ENCODE measurements around the gene PTPRM. TPM values are rescaled to one million over a fixed set of nuclear protein-coding genes. Genes with fewer than 3 reads are reported as not detected.

The PTPRM gene
- total and polyA plus RNA-seq, 2 experiments from 2014 or later = 30.9 to 62.8 TPM

- 98% methylated on average over 8 of the region's 8 CpGs for WGBS, 2 experiments (ENCODE audit: low coverage in 1 of 2, low lambda C conversion rate in 2 of 2, missing lambda C conversion rate in 2 of 2)
Measured at GRCh38 chr18:8217051-8217564, 650.0 kb downstream of the PTPRM start.

GRCh38 chr18:8218197-8218596, 651.1 kb downstream of the PTPRM start:
- 97 to 98% methylated on average over 4 of the region's 4 CpGs for WGBS, 2 experiments (ENCODE audit: low coverage in 1 of 2, low lambda C conversion rate in 2 of 2, missing lambda C conversion rate in 2 of 2)
- H2AFZ ChIP-seq = no peak overlapping the region
- no peaks in the 10 kb centered on the region for H3K9me3 ChIP-seq (ENCODE audit: low read depth)
- no peak overlapping the region for H3K9ac ChIP-seq
- H4K20me1 ChIP-seq (ENCODE audit: insufficient read depth) = no peaks in the 10 kb centered on the region
- H3K4me3 ChIP-seq = no peak overlapping the region
- H3K36me3 ChIP-seq (ENCODE audit: low read depth) = no peaks in the 10 kb centered on the region
- H3K9me2 ChIP-seq (ENCODE audit: insufficient read depth) = no peaks in the 10 kb centered on the region
- in situ Hi-C loops (cut with MboI) = no loop called here
- no peak for DNase-seq
- no peaks in the 10 kb centered on the region for H3K79me2 ChIP-seq (ENCODE audit: insufficient read depth)
- no peaks in the 10 kb centered on the region for H3F3A ChIP-seq (ENCODE audit: insufficient read depth)
- no peaks in the 10 kb centered on the region; the same call in 1 of the 2 replicates for H3K4me1 ChIP-seq (ENCODE audit: insufficient read depth)
- TF ChIP-seq EZH2phosphoT487 (IDR thresholded peaks at IDR 0.05; ENCODE audit: insufficient read depth, low read depth) = no peak
- TF ChIP-seq EZH2 (IDR thresholded peaks at IDR 0.05; ENCODE audit: insufficient read depth, poor library complexity, severe bottlenecking) = no peak
- no peak overlapping the region for H3K4me2 ChIP-seq (ENCODE audit: unreplicated experiment)
- H3K27me3 ChIP-seq (replicated peaks; ENCODE audit: insufficient read depth) = no peaks in the 10 kb centered on the region
- no peak overlapping the region for H3K27ac ChIP-seq

More at GRCh38 chr18:8217051-8217564, 650.0 kb downstream of the PTPRM start:
- Histone ChIP-seq H3K9me3 (ENCODE audit: low read depth) (no peaks in the 10 kb centered on the region), H3K4me1 (ENCODE audit: insufficient read depth) (no peaks in the 10 kb centered on the region; the same call in 1 of the 2 replicates), H4K20me1 (ENCODE audit: insufficient read depth) (no peaks in the 10 kb centered on the region), H3K4me3 (no peak overlapping the region), H3K9ac (no peak overlapping the region), H3F3A (ENCODE audit: insufficient read depth) (no peaks in the 10 kb centered on the region), H3K27me3 (replicated peaks; ENCODE audit: insufficient read depth) (no peaks in the 10 kb centered on the region), H3K36me3 (ENCODE audit: low read depth) (no peaks in the 10 kb centered on the region), H3K4me2 (ENCODE audit: unreplicated experiment) (no peak overlapping the region), H2AFZ (no peak overlapping the region), H3K27ac (no peak overlapping the region), H3K9me2 (ENCODE audit: insufficient read depth) (no peaks in the 10 kb centered on the region), H3K79me2 (ENCODE audit: insufficient read depth) (no peaks in the 10 kb centered on the region)
- in situ Hi-C loops (cut with MboI) = no loop called here
- TF ChIP-seq EZH2 (IDR thresholded peaks at IDR 0.05; ENCODE audit: insufficient read depth, poor library complexity, severe bottlenecking) (no peak), EZH2phosphoT487 (IDR thresholded peaks at IDR 0.05; ENCODE audit: insufficient read depth, low read depth) (no peak)
- DNase-seq = no peak

- H3K9me2 ChIP-seq (ENCODE audit: insufficient read depth) = no peaks in the 10 kb centered on the region
- in situ Hi-C loops (cut with MboI) = no loop called here
- H3K27me3 ChIP-seq (replicated peaks; ENCODE audit: insufficient read depth) = no peaks in the 10 kb centered on the region
- no peaks in the 10 kb centered on the region for H4K20me1 ChIP-seq (ENCODE audit: insufficient read depth)
- H3K4me2 ChIP-seq (ENCODE audit: unreplicated experiment) = no peak overlapping the region
- no peaks in the 10 kb centered on the region; the same call in 1 of the 2 replicates for H3K4me1 ChIP-seq (ENCODE audit: insufficient read depth)
- no peaks in the 10 kb centered on the region for H3K36me3 ChIP-seq (ENCODE audit: low read depth)
- no peak for DNase-seq
- no peak overlapping the region for H3K4me3 ChIP-seq
- no peak overlapping the region for H2AFZ ChIP-seq
- no peaks in the 10 kb centered on the region for H3K9me3 ChIP-seq (ENCODE audit: low read depth)
- H3K27ac ChIP-seq = no peak overlapping the region
- H3F3A ChIP-seq (ENCODE audit: insufficient read depth) = no peaks in the 10 kb centered on the region
- TF ChIP-seq EZH2phosphoT487 (IDR thresholded peaks at IDR 0.05; ENCODE audit: insufficient read depth, low read depth) (no peak), EZH2 (IDR thresholded peaks at IDR 0.05; ENCODE audit: insufficient read depth, poor library complexity, severe bottlenecking) (no peak)
- WGBS, 2 experiments (ENCODE audit: low coverage in 1 of 2, low lambda C conversion rate in 2 of 2, missing lambda C conversion rate in 2 of 2) = 64% methylated on average over 3 of the region's 3 CpGs
- H3K9ac ChIP-seq = no peak overlapping the region
- H3K79me2 ChIP-seq (ENCODE audit: insufficient read depth) = no peaks in the 10 kb centered on the region
Measured at GRCh38 chr18:8221452-8221851, 654.3 kb downstream of the PTPRM start.

- Histone ChIP-seq H3K79me2 (ENCODE audit: insufficient read depth) (no peaks in the 10 kb centered on the region), H3K36me3 (ENCODE audit: low read depth) (no peaks in the 10 kb centered on the region), H3K4me1 (ENCODE audit: insufficient read depth) (no peaks in the 10 kb centered on the region; the same call in 1 of the 2 replicates), H3K9ac (no peak overlapping the region), H3K9me2 (ENCODE audit: insufficient read depth) (no peaks in the 10 kb centered on the region), H4K20me1 (ENCODE audit: insufficient read depth) (no peaks in the 10 kb centered on the region), H3K4me2 (ENCODE audit: unreplicated experiment) (no peak overlapping the region), H3K27me3 (replicated peaks; ENCODE audit: insufficient read depth) (no peaks in the 10 kb centered on the region), H3K9me3 (ENCODE audit: low read depth) (no peaks in the 10 kb centered on the region), H3F3A (ENCODE audit: insufficient read depth) (no peaks in the 10 kb centered on the region), H3K4me3 (no peak overlapping the region), H2AFZ (no peak overlapping the region), H3K27ac (no peak overlapping the region)
- in situ Hi-C loops (cut with MboI) = no loop called here
- TF ChIP-seq EZH2 (IDR thresholded peaks at IDR 0.05; ENCODE audit: insufficient read depth, poor library complexity, severe bottlenecking) = no peak
- no peak for TF ChIP-seq EZH2phosphoT487 (IDR thresholded peaks at IDR 0.05; ENCODE audit: insufficient read depth, low read depth)
- 91 to 97% methylated on average over 3 of the region's 3 CpGs for WGBS, 2 experiments (ENCODE audit: low coverage in 1 of 2, low lambda C conversion rate in 2 of 2, missing lambda C conversion rate in 2 of 2)
- DNase-seq = no peak
Measured at GRCh38 chr18:8224576-8224975, 657.5 kb downstream of the PTPRM start.
